Activated T-cell treated with anti-CD3 and anti-CD28 coated beads for 4 hours (primary cell): Measurements from ENCODE around the gene RASIP1.

ENCODE experiments used
- DNase-seq: peaks from one replicate; pipeline ENCODE4 v3.0.0-alpha.2; 2020

RASIP1 gene

GRCh38 chr19:48670699-48671445, 69.5 kb downstream of the RASIP1 start:
- DNase-seq = no peak
